Measurements from ENCODE around the gene C2orf92.
"Not testable (repeated sequence)": the region's sequence is repeated elsewhere in the genome, so short reads cannot be mapped to it uniquely, and the experiment has no call there.

C2orf92 gene

DNA sequence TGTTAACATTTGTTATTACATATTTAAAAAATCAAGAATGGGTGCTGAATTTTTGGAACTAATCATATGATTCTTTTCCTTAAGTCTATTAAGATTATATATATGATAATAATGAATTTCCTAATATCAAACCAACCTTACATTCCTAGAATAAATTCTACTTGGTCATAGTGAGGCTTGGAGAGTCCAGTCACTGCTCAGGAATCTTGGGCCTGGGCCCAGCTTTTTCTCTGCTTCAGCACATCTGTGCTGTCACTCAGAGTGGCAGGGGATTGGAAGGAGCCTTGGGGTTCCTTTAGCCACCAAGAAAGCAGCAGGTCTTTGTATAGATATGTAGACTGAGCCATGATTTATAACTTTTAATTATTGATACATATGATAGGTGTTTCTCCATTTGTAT is 24.0 kb downstream of the C2orf92 start:
- DNase-seq (ENCODE audit: low spot score): no peak

- no peak for DNase-seq (ENCODE audit: low spot score)
Measured at GRCh38 chr2:97695744-97696143, 26.2 kb downstream of the C2orf92 start.

DNA sequence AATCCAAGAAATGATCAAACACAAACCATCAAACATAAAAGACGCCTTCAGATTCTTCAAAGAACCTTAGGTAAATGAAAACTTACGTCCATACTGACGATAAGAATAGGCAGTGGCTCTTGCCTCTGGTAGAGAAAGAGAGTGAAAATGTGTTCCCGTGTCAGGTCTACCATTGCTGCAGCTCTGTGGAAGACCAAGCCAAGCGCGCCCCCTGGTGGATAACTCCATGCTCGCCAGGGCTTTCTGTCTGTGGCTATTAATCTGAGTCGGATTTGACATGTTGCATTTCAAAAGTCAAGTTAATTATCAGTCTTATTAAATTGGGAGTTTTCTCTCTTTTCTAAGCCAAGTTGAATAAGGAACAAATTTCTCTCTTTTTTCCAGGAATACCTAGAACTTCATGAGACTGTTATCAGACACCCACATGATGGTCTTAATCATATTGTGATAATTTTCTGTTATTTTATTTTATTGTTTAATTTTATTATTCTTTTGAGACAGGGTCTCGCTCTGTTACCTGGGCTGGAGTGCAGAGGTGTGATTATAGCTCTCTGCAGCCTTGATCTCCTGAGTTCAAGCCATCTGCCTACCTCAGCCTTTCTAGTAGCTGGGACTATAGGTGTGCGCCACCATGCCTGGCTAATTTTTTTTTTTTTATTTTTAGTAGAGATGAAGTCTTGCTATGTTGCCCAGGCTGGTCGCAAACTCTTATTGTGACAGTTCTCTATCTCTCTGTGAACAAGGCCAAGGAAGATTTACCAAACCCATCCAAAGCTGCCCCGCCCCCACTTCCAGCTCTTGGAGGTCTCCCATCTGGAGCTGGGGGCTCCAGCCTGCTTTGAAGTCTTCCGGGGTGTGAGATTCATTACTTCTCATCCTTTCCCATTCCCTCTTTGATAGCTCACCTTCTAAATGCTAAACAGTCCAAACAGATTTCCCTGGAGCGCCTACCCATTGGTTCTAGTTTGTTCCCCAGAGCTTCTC is 28.0 kb downstream of the C2orf92 start:
- DNase-seq (ENCODE audit: low spot score): peak; percentile 79

DNA sequence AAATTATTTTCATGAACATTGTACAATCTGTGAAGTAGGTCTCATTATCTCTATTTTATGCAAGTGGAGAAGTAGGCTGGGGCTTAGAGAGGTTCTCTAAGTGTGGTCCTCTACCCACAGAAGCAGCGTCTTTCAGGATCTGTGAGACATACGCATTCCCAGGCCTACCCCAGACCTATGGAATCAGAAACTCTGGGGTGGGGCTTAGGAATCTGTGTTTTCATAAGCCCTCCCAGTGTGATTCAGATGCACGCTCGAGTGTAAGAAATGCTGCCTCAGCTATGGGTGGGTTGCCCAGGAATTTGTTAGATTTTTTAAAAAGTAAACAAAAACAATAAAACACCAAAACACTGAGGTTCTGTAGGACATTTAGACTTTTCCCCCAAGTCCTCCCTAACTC is 29.0 kb downstream of the C2orf92 start:
- DNase-seq (ENCODE audit: low spot score): no peak

DNA sequence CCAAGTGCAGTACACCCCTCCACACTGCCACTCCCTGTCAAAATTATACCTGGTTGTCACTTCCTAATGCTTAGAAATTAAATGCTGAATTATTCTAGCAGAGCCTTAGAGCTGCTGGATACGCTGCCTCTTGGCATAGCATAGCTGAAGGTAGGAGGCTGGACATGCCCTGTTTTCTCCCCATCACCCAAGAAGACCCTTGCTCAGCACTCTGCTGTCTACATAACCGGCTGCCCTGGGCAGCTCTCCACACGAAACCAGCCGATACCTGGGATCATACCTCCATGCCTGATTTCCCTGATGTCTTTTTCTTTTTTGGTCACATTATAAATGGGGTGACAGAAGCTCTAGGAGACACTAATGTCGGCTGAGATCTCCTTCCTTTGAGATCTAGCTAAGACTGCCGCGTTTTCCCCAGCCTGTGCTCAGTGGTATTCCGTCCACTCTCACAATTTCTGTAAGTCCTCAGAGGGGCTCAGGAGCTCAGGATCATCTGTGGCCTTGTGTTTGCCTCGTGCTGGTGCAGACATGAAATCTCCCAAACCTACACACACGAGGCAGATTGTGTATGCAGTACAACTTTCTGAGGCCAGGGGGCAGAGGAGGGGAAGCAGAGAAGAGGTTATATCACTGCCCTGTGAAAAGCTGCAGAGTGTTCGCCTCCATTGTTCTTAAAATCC is 30.4 kb downstream of the C2orf92 start:
- DNase-seq (ENCODE audit: low spot score): peak; percentile 68

GRCh38 chr2:97701186-97701585 is 31.7 kb downstream of the C2orf92 start:
- no peak for DNase-seq (ENCODE audit: low spot score)

DNA sequence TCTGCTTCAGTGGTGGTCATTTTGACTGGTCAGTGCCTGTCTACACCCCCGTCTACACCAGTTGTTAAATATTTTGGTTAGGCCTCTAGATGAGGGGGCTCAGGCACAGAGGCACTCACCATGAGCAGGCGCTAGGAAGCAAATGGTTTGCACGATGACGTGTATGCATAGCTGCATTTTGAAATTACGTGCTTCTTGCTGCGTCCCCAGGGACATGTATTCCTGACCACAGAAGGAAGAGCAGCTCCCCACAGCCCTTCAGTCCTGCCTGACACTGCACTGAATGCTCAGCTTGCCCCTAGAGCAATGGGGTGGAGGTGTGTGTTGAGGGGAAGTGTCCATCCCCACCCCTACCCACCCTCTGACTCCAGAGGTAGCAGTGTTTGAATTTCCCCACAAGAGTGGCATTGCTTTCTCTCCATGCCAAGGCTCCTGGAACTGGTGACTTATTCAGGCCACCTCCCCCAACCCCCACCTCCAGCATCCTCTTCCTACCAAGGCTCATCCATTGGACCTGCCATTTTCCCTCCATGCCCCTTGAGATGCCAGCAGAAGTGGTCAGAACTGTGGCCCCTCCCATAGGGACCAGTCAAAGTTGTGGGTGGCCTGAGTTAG is 32.4 kb downstream of the C2orf92 start:
- no peak for DNase-seq (ENCODE audit: low spot score)

DNA sequence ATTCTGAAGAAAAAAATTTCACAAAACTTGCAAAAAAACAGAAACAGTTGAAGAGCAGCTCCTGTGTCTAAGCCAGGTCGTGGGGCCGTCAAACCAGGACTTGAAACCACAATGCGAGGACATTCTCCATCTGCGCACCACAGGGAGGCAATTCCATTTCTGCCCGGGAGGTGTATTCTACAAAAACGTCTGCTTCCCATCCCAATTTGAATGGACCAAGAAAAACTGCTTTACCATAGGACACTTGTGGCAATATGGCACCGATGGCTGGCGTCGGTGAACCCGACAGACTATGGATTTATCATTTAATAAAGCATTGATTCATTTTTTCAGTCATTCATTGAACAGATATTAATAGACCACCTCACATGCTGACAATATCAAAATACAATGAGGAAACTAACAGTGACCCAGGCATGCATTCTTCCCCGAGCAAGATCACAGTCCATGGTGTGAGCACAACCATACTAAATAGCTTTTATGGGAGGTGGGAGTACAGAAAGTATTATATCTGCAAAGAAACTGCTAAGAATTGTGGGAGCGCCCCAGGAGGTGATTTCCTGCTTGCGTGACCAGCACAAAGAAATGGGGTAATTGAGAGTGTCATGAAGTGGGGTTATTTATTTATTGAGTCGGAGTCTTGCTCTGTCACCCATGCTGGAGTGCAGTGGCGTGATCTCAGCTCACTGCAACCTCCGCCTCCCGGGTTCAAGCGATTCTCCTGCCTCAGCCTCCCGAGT is 33.4 kb downstream of the C2orf92 start:
- DNase-seq (ENCODE audit: low spot score): no peak

GRCh38 chr2:97703741-97704140 is 34.2 kb downstream of the C2orf92 start:
- no peak for DNase-seq (ENCODE audit: low spot score)

GRCh38 chr2:97704989-97705388 is 35.5 kb downstream of the C2orf92 start:
- no peak for DNase-seq (ENCODE audit: low spot score)

DNA sequence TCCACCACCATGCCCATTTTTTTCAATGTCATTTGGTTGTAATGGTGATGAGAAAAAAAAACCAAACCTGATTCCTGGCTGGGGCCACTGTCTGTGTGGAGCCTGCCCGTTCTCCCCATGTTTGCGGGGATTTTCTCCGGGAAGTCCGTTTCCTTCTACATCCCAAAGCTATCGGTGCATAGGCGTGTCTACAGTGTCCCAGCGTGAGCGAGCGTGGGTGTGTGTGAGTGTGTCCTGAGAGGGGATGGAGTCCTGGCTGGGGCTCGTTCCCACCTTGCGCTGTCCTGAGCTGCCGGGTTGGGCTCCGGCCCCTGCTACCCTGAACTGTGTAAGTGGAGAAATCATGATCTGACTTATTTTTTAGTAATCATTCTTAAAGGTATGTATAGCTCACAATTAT is 36.6 kb downstream of the C2orf92 start:
- DNase-seq (ENCODE audit: low spot score): no peak

DNA sequence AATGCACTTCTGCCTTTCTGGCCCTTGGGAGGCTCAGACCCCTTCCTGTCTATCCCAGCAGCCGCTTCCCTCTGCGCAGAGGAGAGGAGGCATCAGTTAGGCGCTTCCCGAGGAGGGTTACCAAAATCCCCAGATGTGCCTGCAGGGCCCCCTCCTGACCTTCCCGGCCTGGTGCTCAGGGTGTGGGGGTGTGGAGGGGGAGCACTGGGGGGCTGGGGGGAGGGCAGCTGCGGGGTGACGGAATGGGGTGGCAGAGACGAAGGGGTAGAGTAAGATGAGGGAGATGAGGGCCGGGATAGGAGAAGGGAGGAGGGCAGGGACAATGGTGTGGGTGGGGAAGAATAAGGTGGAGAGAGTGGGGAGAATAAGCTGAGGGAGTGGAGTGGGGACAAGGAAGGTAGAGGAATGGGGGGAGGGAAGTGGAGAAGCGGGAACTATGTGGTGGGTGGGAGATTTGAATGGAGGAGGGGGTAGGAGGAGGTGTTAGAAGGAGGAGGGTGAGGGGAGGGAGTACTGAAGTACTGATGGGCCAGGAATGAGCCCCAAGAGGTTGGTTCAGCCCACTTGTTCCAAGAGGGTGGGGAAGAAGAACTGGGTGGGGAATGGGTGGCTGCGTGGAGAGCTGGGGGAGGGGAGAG is 37.3 kb downstream of the C2orf92 start:
- no peak for DNase-seq (ENCODE audit: low spot score)

- no peak for DNase-seq (ENCODE audit: low spot score)
Measured at GRCh38 chr2:97707362-97708047, 38.0 kb downstream of the C2orf92 start.

- no peak for DNase-seq (ENCODE audit: low spot score)
Measured at GRCh38 chr2:97708048-97708380, 38.5 kb downstream of the C2orf92 start.

DNA sequence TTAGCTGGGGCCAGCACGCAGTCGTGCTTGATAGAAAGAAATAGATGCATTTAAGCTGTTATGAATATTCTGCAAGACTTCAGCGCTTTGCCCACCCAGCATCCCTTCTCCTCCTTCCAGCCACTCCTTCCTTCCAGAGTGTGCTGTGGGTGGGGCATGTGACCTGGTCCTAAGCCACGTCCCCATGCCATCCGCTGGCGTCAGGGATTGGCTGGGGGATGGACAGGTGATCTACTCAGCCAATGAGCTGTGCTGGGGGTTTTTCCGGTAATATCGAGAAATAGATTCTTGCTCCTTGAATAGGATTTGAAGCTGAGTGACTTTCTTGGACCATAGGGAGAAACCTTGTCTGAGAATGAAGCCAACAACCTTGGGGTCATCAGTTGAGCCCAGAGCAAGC is 39.1 kb downstream of the C2orf92 start:
- no peak for DNase-seq (ENCODE audit: low spot score)

DNA sequence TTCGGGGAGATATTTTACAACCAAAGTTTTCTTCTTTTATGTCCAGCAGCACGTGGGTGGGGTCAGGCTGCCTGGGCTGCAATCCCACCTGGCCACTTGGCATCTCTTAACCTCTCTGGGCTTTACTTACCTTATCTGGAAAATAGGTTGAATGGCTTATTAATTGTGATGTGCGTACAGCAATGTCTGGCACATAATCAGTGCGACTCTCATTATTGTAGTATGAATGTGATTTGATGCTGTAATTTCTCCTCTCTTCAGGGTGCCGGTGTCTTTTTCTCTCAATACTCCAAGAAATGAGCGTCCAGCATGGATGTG is 41.8 kb downstream of the C2orf92 start:
- DNase-seq (ENCODE audit: low spot score): no peak

DNA sequence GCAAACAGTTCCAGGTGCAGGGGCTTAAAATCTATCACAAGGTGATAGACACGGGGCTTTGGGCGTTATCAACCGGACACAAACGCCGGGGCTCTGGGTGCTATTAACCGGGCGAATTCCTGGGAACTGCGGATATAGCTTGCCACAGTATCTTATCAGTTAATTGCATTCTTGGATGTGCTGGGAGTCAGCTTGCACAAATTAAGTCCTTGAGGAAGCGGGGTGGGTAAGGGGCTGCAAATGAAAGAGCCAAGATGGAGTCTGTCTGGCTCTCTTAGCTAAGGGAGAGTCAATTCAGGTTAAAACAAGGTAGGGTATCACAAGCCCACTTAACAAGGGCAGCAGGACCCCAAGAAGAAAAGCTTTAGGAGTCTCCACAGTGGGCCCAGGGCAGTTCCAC is 42.7 kb downstream of the C2orf92 start:
- DNase-seq (ENCODE audit: low spot score): not testable (repeated sequence)

- DNase-seq (ENCODE audit: low spot score): no peak
Measured at GRCh38 chr2:97712693-97713295, 43.3 kb downstream of the C2orf92 start.

DNA sequence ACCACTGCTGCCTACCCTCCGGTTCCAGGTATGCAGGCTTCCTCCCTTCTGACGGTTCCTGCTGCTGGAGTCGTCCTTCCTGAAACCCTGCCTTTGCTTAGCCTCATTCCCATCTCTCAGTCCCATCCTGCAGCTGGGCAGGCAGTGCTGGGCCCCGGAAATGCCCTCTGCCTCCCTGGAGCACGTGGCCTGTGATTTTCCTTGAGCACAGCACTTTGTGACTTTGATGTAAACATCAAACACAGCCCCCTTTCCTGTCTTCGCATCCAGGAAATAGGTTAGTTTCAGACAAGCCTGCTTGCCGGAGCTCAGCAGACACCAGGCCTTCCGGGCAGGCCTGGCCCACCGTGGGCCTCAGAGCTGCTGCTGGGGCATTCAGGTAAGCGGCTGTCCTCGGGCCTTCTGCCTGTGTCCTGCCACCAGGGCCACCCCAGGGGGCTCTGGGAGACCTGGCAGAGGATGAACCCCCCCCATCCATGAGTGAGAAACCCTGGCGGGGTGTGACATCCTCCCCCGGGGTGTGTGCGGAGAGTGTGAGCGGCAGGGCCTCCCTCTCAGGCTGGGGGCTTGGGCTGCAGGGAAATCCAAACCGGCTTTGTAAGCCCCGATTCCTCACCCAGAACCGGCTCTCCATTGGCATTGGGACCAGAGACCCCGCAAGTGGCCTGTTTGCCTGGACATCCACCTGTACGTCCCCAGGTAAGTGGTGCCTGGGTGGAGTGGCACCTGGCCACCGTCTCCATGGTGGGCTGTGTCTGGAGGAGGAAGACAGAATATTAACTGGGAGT is 44.0 kb downstream of the C2orf92 start, which contains the start of gene ZAP70:
Gene ZAP70, plus strand, starts transcription at position 281 of the 788 bp plus-strand sequence. CDS start 10,461 bp downstream, outside the sequence.
- DNase-seq (ENCODE audit: low spot score): no peak

Data from hepatic stellate cell (primary cell).